GM23338 (cell line): Measurements from ENCODE around the gene MED1. TPM values are rescaled to one million over a fixed set of nuclear protein-coding genes. Genes with fewer than 3 reads are reported as not detected.
"Not testable (repeated sequence)": the region's sequence is repeated elsewhere in the genome, so short reads cannot be mapped to it uniquely, and the experiment has no call there.

Experiments used
- ATAC-seq: fragments of 200-7000 bp; cut with Tn5 transposase; 3 replicates; pipeline ENCODE4 v1.9.1; 2020
- DNase-seq: peaks from one replicate; pipeline ENCODE4 v3.0.0-alpha.2; 2015; ENCODE audit warnings: low spot score
- H2AFZ ChIP-seq: fragments of 200-600 bp; sonication (generic); 2 replicates; pipeline ENCODE4 v1.8.0; 2016; ENCODE audit warnings: antibody characterized with exemption, mild to moderate bottlenecking, moderate library complexity
- H3F3A ChIP-seq: fragments of 200-600 bp; sonication (generic); replicated peaks from 2 replicates; pipeline ENCODE4 v1.8.0; 2017; ENCODE audit warnings: antibody characterized with exemption, mixed run types, low read depth
- H3K27ac ChIP-seq: fragments of 200-600 bp; sonication (generic); 2 replicates; pipeline ENCODE4 v1.6.1; 2016; ENCODE audit warnings: low read depth
- H3K27me3 ChIP-seq: fragments of 200-600 bp; sonication (generic); 2 replicates; pipeline ENCODE4 v1.8.0; 2016; ENCODE audit warnings: mild to moderate bottlenecking, mixed run types, moderate library complexity; ENCODE audit not compliant: insufficient read depth
- H3K36me3 ChIP-seq: fragments of 200-600 bp; sonication (generic); 2 replicates; pipeline ENCODE4 v1.8.0; 2016; ENCODE audit warnings: mild to moderate bottlenecking; ENCODE audit not compliant: insufficient read depth
- H3K4me1 ChIP-seq: fragments of 200-600 bp; sonication (generic); 2 replicates; pipeline ENCODE4 v1.8.0; 2016; ENCODE audit warnings: mild to moderate bottlenecking, moderate library complexity; ENCODE audit not compliant: insufficient read depth
- H3K4me2 ChIP-seq: fragments of 200-600 bp; sonication (generic); 2 replicates; pipeline ENCODE4 v1.7.1; 2017; ENCODE audit warnings: mixed run types
- H3K4me3 ChIP-seq: fragments of 200-600 bp; sonication (generic); 2 replicates; pipeline ENCODE4 v1.6.1; 2016; ENCODE audit warnings: mixed run types
- H3K79me2 ChIP-seq: fragments of 200-600 bp; sonication (generic); replicated peaks from 2 replicates; pipeline ENCODE4 v1.8.0; 2017; ENCODE audit warnings: mild to moderate bottlenecking; ENCODE audit not compliant: insufficient read depth
- H3K9me2 ChIP-seq: fragments of 200-600 bp; sonication (generic); 2 replicates; pipeline ENCODE4 v1.8.0; 2017; ENCODE audit not compliant: insufficient read depth
- H4K20me1 ChIP-seq: fragments of 200-600 bp; sonication (generic); replicated peaks from 2 replicates; pipeline ENCODE4 v1.8.0; 2017; ENCODE audit warnings: mild to moderate bottlenecking; ENCODE audit not compliant: insufficient read depth
- H3K27ac Mint-ChIP-seq: 2 replicates; pipeline ENCODE4 v1.8.0; 2020; ENCODE audit warnings: inconsistent platforms, mild to moderate bottlenecking, moderate library complexity, mixed read lengths
- H3K27me3 Mint-ChIP-seq: 3 replicates; pipeline ENCODE4 v1.8.0; 2022; ENCODE audit warnings: low read depth, mild to moderate bottlenecking, moderate library complexity, mixed read lengths, inconsistent platforms; ENCODE audit not compliant: insufficient read depth, poor library complexity
- H3K36me3 Mint-ChIP-seq: 3 replicates; pipeline ENCODE4 v1.8.0; 2021; ENCODE audit warnings: low read depth, mild to moderate bottlenecking, inconsistent platforms, moderate library complexity, mixed read lengths
- H3K4me1 Mint-ChIP-seq: 3 replicates; pipeline ENCODE4 v1.8.0; 2020; ENCODE audit warnings: mild to moderate bottlenecking, inconsistent platforms, mixed read lengths
- H3K4me3 Mint-ChIP-seq: 3 replicates; pipeline ENCODE4 v1.8.0; 2021; ENCODE audit warnings: moderate library complexity, mild to moderate bottlenecking, inconsistent platforms, mixed read lengths
- H3K9me3 Mint-ChIP-seq: 3 replicates; pipeline ENCODE4 v1.8.0; 2020; ENCODE audit warnings: moderate library complexity, mild to moderate bottlenecking, inconsistent platforms, mixed read lengths
- NANOG ChIP-seq: IDR thresholded peaks from 2 replicates; pipeline ENCODE4 v1.6.1; 2016; ENCODE audit warnings: antibody characterized with exemption, borderline replicate concordance
- POLR2AphosphoS5 ChIP-seq: IDR thresholded peaks from 2 replicates; pipeline ENCODE4 v1.6.1; 2016; ENCODE audit warnings: antibody characterized with exemption, low read depth
- polyA plus RNA-seq: library from polyadenylated mRNA; unstranded; fragments of >200 nt; fragmentation: Nextera tagmentation; extraction: Ambion mirVana; gene quantifications from 2 replicates; pipeline ENCODE4 v1.2.1, GENCODE V29; 2016
- total RNA-seq: library from RNA; depleted of rRNA; stranded (reverse); fragments of >200 nt; shearing (Covaris generic); gene quantifications from 2 replicates; pipeline ENCODE4 v1.2.3, GENCODE V29; 2014
- TF ChIP-seq, protein P1 (sequence below): fragments of 250-450 bp; sonication (Bioruptor Pico); IDR thresholded peaks from 2 replicates; pipeline ENCODE4 v1.5.0; 2020; ENCODE audit warnings: mild to moderate bottlenecking, moderate library complexity
- TF ChIP-seq, protein P2 (sequence below), 2 experiments: fragments of 200-600 bp in 1 of 2; sonication (generic) in 1 of 2; conservative IDR thresholded peaks; 2 replicates each; pipeline versions ENCODE4 v1.5.1 to v1.6.1; 2016 to 2017; ENCODE audit warnings: antibody characterized with exemption in 2 of 2, low read depth in 2 of 2, mild to moderate bottlenecking in 2 of 2, moderate library complexity in 1 of 2

MED1 gene
- total and polyA plus RNA-seq, 2 experiments from 2014 or later: 19.0 to 42.3 TPM

DNA sequence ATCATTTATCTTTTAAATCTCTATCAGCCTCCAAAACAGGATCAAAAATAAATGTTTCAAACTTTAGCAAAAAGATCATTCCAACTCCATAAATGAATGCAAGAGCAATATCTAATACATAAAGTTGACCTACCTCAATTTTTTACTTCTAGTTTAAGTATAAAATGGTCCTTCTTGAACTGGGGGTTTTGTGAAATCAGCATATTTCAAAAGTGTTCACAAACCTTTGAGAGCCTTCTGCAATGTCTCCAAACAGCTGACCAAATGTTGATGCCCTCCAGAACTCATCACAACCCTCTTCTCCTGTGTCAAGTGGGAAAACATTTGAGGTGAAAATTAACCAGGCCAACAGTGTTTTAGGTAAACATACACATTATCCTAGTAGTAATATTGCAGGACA is 7.7 kb downstream of the MED1 start (continued):
- TF ChIP-seq, protein P1, sequence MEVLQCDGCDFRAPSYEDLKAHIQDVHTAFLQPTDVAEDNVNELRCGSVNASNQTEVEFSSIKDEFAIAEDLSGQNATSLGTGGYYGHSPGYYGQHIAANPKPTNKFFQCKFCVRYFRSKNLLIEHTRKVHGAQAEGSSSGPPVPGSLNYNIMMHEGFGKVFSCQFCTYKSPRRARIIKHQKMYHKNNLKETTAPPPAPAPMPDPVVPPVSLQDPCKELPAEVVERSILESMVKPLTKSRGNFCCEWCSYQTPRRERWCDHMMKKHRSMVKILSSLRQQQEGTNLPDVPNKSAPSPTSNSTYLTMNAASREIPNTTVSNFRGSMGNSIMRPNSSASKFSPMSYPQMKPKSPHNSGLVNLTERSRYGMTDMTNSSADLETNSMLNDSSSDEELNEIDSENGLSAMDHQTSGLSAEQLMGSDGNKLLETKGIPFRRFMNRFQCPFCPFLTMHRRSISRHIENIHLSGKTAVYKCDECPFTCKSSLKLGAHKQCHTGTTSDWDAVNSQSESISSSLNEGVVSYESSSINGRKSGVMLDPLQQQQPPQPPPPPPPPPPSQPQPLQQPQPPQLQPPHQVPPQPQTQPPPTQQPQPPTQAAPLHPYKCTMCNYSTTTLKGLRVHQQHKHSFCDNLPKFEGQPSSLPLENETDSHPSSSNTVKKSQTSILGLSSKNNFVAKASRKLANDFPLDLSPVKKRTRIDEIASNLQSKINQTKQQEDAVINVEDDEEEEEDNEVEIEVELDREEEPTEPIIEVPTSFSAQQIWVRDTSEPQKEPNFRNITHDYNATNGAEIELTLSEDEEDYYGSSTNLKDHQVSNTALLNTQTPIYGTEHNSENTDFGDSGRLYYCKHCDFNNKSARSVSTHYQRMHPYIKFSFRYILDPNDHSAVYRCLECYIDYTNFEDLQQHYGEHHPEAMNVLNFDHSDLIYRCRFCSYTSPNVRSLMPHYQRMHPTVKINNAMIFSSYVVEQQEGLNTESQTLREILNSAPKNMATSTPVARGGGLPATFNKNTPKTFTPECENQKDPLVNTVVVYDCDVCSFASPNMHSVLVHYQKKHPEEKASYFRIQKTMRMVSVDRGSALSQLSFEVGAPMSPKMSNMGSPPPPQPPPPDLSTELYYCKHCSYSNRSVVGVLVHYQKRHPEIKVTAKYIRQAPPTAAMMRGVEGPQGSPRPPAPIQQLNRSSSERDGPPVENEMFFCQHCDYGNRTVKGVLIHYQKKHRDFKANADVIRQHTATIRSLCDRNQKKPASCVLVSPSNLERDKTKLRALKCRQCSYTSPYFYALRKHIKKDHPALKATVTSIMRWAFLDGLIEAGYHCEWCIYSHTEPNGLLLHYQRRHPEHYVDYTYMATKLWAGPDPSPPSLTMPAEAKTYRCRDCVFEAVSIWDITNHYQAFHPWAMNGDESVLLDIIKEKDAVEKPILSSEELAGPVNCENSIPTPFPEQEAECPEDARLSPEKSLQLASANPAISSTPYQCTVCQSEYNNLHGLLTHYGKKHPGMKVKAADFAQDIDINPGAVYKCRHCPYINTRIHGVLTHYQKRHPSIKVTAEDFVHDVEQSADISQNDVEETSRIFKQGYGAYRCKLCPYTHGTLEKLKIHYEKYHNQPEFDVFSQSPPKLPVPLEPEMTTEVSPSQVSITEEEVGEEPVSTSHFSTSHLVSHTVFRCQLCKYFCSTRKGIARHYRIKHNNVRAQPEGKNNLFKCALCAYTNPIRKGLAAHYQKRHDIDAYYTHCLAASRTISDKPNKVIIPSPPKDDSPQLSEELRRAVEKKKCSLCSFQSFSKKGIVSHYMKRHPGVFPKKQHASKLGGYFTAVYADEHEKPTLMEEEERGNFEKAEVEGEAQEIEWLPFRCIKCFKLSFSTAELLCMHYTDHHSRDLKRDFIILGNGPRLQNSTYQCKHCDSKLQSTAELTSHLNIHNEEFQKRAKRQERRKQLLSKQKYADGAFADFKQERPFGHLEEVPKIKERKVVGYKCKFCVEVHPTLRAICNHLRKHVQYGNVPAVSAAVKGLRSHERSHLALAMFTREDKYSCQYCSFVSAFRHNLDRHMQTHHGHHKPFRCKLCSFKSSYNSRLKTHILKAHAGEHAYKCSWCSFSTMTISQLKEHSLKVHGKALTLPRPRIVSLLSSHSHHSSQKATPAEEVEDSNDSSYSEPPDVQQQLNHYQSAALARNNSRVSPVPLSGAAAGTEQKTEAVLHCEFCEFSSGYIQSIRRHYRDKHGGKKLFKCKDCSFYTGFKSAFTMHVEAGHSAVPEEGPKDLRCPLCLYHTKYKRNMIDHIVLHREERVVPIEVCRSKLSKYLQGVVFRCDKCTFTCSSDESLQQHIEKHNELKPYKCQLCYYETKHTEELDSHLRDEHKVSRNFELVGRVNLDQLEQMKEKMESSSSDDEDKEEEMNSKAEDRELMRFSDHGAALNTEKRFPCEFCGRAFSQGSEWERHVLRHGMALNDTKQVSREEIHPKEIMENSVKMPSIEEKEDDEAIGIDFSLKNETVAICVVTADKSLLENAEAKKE (CRISPR knock-in tag): no peak

DNA sequence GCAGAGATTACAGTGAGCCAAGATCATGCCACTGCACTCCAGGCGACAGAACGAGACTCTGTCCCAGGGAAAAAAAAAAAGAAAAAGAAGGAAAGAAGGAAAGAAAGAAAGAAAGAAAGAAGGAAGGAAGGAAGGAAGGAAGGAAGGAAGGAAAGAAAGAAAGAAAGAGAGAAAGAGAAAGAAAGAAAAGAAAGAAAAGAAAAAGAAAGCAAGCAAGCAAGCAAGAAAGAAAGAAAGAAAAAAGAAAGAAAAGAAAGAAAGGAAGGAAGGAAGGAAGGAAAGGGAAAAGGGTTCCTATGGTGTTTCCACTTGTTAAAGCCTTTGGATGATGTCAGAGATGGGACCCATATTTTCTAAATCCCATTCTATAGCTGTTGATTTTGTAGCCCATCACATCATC is 11.2 kb downstream of the MED1 start:
- H3K4me1 Mint-ChIP-seq, H3K27ac Mint-ChIP-seq: not testable (repeated sequence)
- peaks cover 53% of the 10 kb centered on the region for H3K36me3 ChIP-seq

DNA sequence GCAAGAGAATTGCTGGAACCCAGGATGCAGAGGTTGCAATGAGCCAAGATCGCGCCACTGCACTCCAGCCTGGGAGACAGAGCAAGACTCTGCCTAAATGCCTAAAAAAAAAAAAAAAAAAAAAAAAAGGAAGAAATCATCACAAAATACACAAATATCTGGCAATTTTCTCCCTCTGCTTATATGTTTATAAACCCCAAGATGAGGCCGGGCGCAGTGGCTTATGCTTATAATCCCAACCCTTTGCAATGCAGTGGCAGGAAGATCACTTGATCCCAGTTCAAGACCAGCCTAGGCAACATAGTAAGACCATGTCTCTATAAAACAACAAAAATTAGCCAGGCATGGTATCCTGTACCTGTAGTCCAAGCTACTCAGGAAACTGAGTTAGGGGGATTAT is 21.5 kb downstream of the MED1 start:
- no peak overlapping the region for H3K4me2 ChIP-seq
- H3K9me3 Mint-ChIP-seq: no peaks in the 10 kb centered on the region
- no peak overlapping the region for H2AFZ ChIP-seq
- no peak overlapping the region for H3K27ac ChIP-seq
- H3K27me3 Mint-ChIP-seq: no peaks in the 10 kb centered on the region
- peaks cover 84% of the 10 kb centered on the region for H3K36me3 Mint-ChIP-seq
- H3K27me3 ChIP-seq: no peaks in the 10 kb centered on the region
- peaks cover 3% of the 10 kb centered on the region; the same call in 1 of the 2 replicates for H3F3A ChIP-seq
- H3K4me1 Mint-ChIP-seq: no peaks in the 10 kb centered on the region
- H3K4me1 ChIP-seq: no peaks in the 10 kb centered on the region
- peaks cover 18% of the 10 kb centered on the region for H4K20me1 ChIP-seq
- H3K36me3 ChIP-seq: peaks cover 71% of the 10 kb centered on the region
- H3K27ac Mint-ChIP-seq: no peak overlapping the region
- ATAC-seq (no peak), DNase-seq (no peak)
- no peaks in the 10 kb centered on the region for H3K79me2 ChIP-seq
- H3K9me2 ChIP-seq: no peaks in the 10 kb centered on the region
- no peak overlapping the region for H3K4me3 ChIP-seq
- no peak overlapping the region for H3K4me3 Mint-ChIP-seq
- TF ChIP-seq POLR2AphosphoS5 (no peak), NANOG (no peak)
- TF ChIP-seq, protein P2, sequence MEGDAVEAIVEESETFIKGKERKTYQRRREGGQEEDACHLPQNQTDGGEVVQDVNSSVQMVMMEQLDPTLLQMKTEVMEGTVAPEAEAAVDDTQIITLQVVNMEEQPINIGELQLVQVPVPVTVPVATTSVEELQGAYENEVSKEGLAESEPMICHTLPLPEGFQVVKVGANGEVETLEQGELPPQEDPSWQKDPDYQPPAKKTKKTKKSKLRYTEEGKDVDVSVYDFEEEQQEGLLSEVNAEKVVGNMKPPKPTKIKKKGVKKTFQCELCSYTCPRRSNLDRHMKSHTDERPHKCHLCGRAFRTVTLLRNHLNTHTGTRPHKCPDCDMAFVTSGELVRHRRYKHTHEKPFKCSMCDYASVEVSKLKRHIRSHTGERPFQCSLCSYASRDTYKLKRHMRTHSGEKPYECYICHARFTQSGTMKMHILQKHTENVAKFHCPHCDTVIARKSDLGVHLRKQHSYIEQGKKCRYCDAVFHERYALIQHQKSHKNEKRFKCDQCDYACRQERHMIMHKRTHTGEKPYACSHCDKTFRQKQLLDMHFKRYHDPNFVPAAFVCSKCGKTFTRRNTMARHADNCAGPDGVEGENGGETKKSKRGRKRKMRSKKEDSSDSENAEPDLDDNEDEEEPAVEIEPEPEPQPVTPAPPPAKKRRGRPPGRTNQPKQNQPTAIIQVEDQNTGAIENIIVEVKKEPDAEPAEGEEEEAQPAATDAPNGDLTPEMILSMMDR (conservative IDR thresholded peaks at IDR 0.05; ENCODE audit: low read depth in 2 of 2): no peak

More for the DNA sequence above, 11.2 kb downstream of the MED1 start:
- H3K9me2 ChIP-seq, H2AFZ ChIP-seq, H3K27me3 Mint-ChIP-seq, H3K27me3 ChIP-seq, H3K4me1 ChIP-seq, H3K4me3 ChIP-seq, ATAC-seq, H3F3A ChIP-seq, H3K4me3 Mint-ChIP-seq, H3K4me2 ChIP-seq, DNase-seq, H3K9me3 Mint-ChIP-seq, H3K27ac ChIP-seq: not testable (repeated sequence)
- peaks cover 83% of the 10 kb centered on the region for H3K36me3 Mint-ChIP-seq
- Histone ChIP-seq H3K79me2 (peaks cover 11% of the 10 kb centered on the region; the same call in 1 of the 2 replicates), H4K20me1 (peaks cover 18% of the 10 kb centered on the region)
